Cardiac fibroblast (primary cell): ENCODE data around the gene C22orf23.
"Not testable (repeated sequence)": the region's sequence is repeated elsewhere in the genome, so short reads cannot be mapped to it uniquely, and the experiment has no call there.

Experiments used
- DNase-seq, 2 donors: peaks; one replicate each; pipeline versions ENCODE4 v3.0.0 to v3.0.0-alpha.2; 2010; ENCODE audit warnings: low read depth in 2 of 2
- H3K4me3 ChIP-seq, 2 donors: replicated peaks in 1 of 2; 1 replicate in 1 of 2; 2 replicates in 1 of 2; pipeline ENCODE4 v1.5.1; 2011; ENCODE audit warnings: low read depth in 2 of 2, low read length in 2 of 2, mild to moderate bottlenecking in 2 of 2, moderate library complexity in 1 of 2
- TF ChIP-seq, protein P1 (sequence below): IDR thresholded peaks from one replicate; pipeline ENCODE4 v1.5.1; 2011; ENCODE audit warnings: low read depth, mild to moderate bottlenecking, low read length, inconsistent platforms

The C22orf23 gene

GRCh38 chr22:37967637-37968451 lies 14.4 kb upstream of the C22orf23 start:
- no peak overlapping the region for H3K4me3 ChIP-seq
- TF ChIP-seq, protein P1, sequence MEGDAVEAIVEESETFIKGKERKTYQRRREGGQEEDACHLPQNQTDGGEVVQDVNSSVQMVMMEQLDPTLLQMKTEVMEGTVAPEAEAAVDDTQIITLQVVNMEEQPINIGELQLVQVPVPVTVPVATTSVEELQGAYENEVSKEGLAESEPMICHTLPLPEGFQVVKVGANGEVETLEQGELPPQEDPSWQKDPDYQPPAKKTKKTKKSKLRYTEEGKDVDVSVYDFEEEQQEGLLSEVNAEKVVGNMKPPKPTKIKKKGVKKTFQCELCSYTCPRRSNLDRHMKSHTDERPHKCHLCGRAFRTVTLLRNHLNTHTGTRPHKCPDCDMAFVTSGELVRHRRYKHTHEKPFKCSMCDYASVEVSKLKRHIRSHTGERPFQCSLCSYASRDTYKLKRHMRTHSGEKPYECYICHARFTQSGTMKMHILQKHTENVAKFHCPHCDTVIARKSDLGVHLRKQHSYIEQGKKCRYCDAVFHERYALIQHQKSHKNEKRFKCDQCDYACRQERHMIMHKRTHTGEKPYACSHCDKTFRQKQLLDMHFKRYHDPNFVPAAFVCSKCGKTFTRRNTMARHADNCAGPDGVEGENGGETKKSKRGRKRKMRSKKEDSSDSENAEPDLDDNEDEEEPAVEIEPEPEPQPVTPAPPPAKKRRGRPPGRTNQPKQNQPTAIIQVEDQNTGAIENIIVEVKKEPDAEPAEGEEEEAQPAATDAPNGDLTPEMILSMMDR, result no peak
- no peak for DNase-seq

GRCh38 chr22:37967147-37967546 lies 13.7 kb upstream of the C22orf23 start:
- TF ChIP-seq, protein P1, result no peak
- no peak overlapping the region for H3K4me3 ChIP-seq
- no peak for DNase-seq

- TF ChIP-seq, protein P1, result no peak
- DNase-seq, result peak in 1 of 2 donors; percentile 30
- no peak overlapping the region for H3K4me3 ChIP-seq
Observed at GRCh38 chr22:37965940-37966664, 12.7 kb upstream of the C22orf23 start.

DNA sequence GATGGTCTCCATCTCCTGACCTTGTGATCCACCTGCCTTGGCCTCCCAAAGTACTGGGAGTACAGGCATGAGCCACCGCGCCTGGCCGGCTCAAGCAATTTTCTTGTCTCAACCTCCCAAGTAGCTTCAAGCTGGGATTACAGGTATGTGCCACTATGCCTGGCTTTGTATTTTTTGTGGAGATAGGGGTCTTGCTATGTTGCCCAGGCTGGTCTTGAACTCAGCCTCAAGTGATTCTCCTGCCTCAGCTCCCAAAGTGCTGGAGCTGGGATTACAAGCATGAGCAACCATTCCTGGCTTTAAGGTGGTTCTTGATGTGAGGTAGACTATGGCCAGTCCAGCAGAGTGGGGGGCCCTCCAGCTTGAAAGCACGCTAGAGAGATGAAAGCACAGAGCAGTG lies 7.7 kb upstream of the C22orf23 start:
- H3K4me3 ChIP-seq, result no peak overlapping the region
- no peak for DNase-seq
- TF ChIP-seq, protein P1, result no peak

GRCh38 chr22:37959231-37959825 lies 5.9 kb upstream of the C22orf23 start:
- no peak overlapping the region for H3K4me3 ChIP-seq
- no peak for DNase-seq
- TF ChIP-seq, protein P1, result no peak

DNA sequence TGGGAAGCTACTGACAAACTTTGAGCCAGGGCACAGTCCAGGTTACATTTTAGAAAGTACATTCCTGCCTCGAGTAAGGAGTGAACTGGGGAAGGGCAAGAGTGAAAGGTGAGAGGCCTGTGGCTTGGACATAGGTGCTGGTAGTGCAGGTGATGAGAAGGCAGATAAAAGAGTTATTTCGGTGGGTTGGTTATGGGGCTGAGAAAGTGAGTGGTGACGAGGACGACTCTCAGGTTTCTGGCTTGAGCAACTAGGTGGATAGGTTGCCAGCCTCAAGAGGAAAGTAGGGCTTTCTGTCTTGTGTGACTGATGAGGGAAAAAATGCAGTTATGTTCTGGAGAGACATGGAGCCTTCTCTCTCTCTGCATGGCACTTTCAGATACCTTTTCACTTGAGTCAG lies 3.8 kb upstream of the C22orf23 start:
- TF ChIP-seq, protein P1, result no peak
- no peak overlapping the region for H3K4me3 ChIP-seq
- no peak for DNase-seq

DNA sequence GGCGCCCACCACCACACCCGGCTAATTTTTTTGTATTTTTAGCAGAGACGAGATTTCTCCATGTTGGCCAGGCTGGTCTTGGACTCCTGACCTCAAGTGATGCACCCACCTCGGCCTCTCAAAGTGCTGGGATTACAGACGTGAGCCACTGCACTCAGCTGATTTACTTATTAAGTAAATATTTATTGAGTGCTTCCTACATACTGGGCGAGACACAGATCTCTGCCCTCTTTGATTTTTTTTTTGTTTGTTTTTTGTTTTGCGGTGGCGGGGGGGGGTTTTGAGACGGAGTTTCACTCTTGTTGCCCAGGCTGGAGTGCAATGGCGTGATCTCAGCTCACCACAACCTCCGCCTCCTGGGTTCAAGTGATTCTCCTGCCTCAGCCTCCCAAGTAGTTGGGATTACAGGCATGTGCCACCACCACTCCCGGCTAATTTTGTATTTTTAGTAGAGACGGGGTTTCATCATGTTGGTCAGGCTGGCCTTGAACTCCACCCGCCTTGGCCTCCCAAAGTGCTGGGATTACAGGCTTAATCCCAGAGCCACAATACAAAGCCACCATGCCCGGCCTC lies 2.5 kb upstream of the C22orf23 start:
- not testable (repeated sequence) for DNase-seq, H3K4me3 ChIP-seq
